Hippocampal formation (tissue), 2 donors: Measurements from ENCODE around the gene CEP41.

ENCODE experiments used
- DNase-seq, 2 donors: peaks; one replicate each; lab custom pipeline; 2025; lab: John Stamatoyannopoulos, UW

CEP41 gene

GRCh38 chr7:130418306-130418705 lies 22.5 kb downstream of the CEP41 start:
- DNase-seq, result no peak

DNA sequence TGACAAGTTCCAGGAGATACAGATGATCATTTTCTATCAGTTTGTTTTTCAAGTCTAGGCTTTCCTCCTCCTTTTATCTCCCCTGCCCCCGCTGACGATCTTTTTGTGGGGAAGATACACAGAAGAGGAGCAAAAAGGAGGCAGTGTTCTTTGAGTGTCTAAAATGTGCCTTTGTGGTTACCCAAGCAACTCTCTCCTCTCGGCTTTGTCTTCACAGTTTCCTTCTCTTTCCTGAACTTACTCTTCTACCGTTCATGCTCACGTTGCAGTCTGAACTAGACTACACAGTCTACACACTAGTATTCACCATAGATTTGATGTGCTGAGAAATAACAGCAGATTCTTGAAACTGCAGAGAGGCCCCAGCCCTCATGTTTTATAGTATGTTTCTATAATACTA lies 23.6 kb downstream of the CEP41 start:
- no peak for DNase-seq

- DNase-seq, result no peak
Measured at GRCh38 chr7:130415006-130415405, 25.8 kb downstream of the CEP41 start.

- no peak for DNase-seq
Measured at GRCh38 chr7:130413201-130413600, 27.6 kb downstream of the CEP41 start.

DNA sequence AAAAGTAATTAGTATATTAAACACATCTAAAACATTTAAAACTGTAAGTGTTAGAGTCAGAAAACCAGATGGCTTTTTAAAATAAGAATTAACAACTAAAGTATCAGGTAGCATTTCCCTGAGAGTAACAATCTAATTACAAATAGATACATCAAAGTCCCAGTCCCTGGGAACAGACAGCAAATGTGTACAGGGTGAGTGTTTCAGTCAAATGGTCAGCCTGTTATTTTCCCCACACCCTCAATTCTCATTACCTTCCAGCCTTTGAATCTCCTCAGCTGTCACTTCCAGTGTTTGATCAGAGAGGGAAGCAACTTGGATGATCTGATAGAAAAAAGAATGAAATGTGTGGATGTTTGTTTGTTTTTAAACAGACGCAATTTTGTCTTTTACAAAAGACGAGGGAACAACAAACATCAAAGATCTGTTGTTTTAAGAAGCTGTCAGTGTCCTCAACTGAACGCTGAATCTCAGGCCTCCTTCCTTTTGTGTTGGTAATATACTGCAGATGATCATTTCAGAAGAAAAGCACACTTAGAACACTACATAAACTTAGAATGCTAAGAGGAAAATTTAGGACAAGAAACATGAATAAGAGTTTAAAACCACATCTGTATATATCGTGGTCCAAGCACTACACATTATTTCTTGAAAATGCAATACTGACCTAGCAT lies 29.8 kb downstream of the CEP41 start:
- no peak for DNase-seq

- DNase-seq, result no peak
Measured at GRCh38 chr7:130409712-130410072, 31.1 kb downstream of the CEP41 start.

- no peak for DNase-seq
Measured at GRCh38 chr7:130409067-130409711, 31.6 kb downstream of the CEP41 start.

DNA sequence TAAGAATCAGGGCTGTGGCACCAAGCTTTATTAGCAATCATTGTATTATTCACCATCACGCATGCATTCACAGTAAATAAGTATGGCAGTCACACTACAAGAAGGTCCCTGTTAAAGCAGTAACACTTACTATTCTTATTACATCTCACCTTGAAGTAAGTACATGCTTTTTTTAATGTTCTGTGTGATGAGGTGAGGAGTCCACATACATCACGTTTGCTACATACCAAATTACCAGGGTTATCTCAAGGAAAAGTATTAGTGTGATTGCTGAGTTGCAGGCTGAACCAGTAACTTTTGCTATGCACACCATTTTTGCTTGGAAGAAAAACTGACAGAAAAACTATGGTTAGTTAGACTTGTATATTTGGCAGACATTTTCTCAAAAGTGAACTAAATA lies 35.8 kb downstream of the CEP41 start:
- no peak for DNase-seq

DNA sequence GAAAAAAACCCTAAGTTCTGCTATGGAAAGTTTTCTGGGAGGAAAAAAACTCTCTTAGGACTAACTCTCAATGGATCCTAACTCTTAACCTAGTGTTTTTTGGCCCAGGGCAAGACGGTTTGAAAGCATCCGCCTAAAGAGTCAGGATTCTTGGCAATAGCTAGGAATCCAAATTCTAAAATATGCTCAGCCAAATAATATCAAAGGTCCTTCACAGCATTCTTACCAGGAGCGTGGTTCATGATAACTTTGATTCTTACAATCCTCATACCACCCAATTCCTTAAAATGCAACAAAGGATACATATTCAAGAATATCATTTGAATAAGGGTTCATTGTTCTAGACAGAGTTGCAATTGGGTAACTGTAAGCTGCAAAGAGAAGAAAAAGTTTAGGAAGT lies 39.2 kb downstream of the CEP41 start:
- DNase-seq, result no peak

GRCh38 chr7:130401101-130401500 lies 39.7 kb downstream of the CEP41 start:
- no peak for DNase-seq

DNA sequence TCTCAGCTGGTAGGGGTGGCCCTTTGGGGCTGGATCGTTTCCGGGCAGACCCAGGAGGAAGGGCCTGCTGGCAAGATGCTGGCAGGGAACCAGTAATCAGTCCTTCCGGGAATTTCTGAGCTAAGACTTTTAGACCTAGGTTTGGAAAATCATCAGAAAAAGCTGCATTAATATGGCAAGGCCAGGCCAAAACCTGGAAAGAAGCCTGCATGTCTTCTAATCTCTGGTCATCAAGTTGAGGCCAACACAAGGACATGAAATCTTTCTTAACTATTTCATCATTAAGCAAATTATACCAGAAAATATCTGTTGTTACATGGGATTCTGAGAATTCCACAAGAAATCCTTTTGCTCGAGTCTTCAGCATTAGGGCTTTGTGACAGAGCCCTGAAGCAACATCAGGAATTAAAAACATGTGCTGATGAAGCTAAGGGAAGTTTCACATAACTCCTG lies 40.7 kb downstream of the CEP41 start:
- no peak for DNase-seq

DNA sequence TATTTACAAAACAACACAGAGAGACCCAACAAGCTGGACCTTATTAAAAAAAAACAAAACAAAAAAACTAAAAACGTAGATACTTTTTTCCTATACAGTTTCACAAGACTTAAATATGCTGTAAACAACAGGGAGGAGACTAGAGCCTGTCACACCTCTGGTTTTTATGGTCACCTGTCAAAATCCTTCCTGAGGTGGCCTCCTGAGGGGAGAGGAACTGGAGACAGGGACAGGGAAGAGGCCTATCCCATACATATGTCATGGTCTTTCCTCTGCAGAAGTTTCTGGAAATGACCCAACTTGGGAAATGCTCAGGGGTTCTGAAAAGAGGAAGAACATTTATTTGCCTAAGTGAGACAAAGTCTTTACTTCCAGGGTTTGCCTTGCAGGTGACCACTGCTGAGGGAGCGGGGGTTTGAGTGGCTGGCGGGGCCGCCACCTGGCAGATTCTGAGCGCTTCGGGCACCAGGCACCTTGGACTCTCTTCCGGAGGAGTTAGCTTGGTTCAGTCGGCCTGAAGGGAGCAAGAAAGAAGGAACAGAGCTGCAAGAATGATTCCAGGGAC lies 42.2 kb downstream of the CEP41 start:
- DNase-seq, result no peak

DNA sequence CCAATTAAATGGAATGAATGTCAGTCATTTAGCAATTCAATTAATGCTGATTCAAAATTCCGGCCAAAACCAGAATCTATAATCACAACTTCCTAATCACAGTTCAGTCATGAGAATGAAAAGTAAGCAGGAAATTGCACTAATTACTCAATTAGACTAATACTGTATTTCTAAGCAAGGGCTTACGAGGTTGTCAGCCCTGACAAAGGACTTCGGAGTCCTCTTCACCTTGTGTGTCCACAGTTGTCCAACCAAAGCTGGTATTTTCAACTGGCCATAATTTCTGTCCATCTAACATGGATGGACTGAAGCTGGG lies 43.1 kb downstream of the CEP41 start:
- no peak for DNase-seq

- no peak for DNase-seq
Measured at GRCh38 chr7:130397051-130397757, 43.6 kb downstream of the CEP41 start.

GRCh38 chr7:130396109-130396508 lies 44.7 kb downstream of the CEP41 start:
- DNase-seq, result no peak

- DNase-seq, result no peak
Measured at GRCh38 chr7:130395421-130395820, 45.4 kb downstream of the CEP41 start.

GRCh38 chr7:130394421-130395195 lies 46.2 kb downstream of the CEP41 start:
- DNase-seq, result no peak

DNA sequence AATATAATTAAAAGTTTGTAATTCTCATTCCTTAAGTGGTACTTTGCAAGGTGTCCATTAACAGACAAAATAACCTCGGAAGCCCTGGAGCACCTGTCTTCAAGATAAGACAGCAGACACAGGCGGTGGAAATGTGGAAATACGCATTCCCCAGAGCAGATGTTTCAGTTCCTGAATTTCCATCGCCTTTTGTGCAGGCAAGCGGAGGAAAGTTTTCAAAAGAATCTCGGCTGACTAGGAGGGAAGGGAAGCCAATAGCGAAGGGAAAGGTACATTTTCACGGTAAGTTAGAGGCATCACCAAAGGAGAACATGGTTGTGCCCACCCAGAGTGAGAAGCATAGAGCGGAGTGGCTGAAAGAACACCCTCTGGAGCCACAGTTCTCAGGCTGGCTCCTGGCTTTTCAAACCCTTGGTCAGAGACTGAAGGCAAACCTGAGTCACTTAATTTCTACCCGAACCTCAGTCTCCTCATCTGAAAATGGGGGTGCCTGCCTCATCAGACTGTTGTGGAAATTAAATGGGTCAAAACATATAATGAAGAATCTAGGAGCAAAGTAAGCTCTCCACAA lies 46.9 kb downstream of the CEP41 start:
- DNase-seq, result no peak

DNA sequence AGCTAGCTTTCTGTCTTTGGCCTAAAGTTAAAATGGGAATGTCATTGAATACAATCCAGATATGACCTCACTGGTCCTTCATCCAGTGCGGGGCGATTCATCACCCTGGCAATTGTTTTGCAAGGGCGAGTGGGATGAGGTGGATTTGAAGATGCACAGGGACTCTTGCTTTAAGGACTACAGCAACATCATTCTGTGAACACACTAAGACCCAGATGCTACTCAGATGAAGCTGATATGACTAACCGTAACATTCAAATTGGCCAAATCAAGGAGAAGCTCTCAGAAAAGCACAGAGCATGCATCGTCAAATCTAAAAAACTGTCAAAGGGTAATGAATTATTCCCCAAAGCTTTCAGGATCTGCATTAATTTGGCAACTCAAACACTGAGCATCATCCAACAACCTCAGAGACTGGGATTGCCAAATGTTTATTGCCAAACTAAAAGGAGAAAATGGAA lies 47.7 kb downstream of the CEP41 start:
- no peak for DNase-seq

- no peak for DNase-seq
Measured at GRCh38 chr7:130390486-130390885, 50.3 kb downstream of the CEP41 start.

- DNase-seq, result no peak
Measured at GRCh38 chr7:130388671-130389070, 52.1 kb downstream of the CEP41 start.
